ENCODE data around the gene CC2D2A.
"Not testable (repeated sequence)": the region's sequence is repeated elsewhere in the genome, so short reads cannot be mapped to it uniquely, and the experiment has no call there.

Gene CC2D2A

GRCh38 chr4:15470128-15470475 is 420 bp downstream of the CC2D2A start:
- DNase-seq = no peak

GRCh38 chr4:15476396-15476795 is 6.7 kb downstream of the CC2D2A start:
- no peak for DNase-seq

GRCh38 chr4:15478724-15479088 is 9.0 kb downstream of the CC2D2A start:
- no peak for DNase-seq

DNA sequence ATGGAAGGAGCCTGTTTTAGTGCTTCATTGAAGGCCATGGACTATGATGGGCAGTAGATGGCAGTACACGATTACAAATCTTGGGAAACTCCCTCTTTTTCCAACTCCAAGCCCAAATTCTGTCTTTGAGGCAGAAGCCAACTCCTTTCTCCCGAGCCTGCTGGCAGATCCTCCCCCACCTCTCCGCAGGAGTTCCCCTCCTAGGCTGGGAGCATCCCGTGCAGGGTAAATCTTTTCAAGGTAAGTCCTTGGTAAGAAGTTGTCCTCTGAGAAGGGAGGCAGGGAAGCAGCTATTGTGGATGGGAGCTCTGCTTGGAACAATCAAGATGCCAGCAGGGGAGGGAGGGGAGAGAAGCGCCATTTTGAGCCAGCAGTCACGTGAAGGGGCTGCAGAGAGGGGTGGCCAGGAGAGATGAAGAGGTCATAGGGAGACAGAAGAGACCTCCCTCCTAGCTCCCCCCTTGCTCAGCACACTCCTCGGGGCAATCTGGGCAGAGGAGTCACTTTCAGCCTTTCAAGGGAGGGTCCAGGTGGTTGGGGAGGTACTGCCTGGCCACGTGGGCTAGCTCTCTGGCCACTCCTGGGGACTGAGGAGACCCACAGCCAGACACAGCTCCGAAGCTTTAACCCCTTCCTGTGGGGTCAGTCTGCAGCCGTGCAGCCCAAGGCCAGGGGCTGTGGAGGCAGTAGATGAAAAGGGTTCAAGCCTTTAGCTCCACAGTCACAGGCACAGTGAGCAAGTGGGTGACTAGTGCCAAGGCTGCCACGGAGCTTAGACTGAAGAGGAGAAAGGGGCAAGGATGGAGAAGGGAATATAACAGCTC is 9.6 kb downstream of the CC2D2A start:
- peak; percentile 80 for DNase-seq

DNA sequence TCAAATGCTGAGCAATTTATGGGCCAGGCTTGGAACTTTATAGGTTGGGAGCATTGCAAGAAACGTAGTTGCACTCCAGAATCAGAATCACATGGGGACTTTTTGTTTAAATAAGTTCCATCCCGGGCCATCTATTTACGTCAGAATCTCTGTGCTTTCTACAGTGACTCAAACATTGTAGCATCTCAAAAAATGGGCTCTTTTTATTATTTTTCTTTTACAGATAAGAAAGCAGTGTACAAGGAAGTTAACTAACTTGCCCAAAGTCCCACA is 10.2 kb downstream of the CC2D2A start:
- DNase-seq = peak; percentile 15

DNA sequence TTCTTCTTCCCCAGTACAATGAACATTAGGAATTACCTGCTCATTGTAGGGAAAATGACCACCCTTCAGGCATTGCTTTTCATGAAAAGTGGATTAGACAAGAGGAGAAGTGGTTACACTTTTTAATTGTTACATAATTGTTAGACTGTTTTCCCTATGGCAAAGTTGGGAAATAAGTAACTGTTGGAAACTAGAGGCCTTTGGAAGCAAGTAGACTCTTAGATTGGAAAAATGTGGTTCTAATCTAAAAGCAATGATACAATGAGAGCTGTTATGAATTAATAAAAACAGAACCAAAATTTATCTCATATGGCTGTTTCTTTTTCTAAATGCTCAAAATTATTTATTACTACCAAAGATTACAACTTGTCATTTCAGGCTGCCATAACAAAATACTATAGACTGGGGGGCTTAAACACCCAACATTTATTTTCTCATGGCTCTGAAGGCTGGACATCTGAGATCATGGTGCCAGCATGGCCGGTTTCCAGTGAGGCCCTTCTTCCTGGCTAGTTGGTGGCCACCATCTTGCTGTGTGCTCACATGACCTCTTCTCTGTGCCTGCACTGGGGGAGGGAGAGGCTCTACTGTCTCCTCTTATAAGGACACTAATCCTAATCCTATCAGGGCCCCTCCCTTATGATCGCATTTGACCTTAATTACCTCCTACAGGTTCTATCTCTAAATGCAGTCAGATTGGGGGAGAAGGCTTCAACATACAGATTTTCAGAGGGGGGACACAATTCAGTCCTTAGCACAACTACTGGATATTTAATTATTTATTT is 12.5 kb downstream of the CC2D2A start:
- no peak for DNase-seq

- peak; percentile 42 for DNase-seq
Observed at GRCh38 chr4:15482842-15483241, 13.2 kb downstream of the CC2D2A start.

DNA sequence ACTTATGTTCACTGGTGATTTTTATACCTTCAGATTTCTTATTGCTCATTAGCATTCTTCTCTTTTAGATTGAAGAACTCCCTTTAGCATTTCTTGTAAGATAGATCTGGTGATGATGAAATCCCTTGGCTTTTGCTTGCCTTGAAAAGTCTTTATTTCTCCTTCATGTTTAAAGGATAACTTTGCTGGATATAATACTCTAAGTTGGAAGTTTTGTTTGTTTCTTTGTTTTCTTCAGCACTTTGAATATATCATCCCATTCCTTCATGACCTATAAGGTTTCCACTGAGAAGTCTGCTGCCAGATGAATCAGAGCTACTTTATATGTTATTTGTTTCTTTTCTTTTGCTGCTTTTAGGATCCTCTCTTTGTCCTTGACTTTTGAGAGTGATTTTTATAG is 18.5 kb downstream of the CC2D2A start:
- DNase-seq = no peak

DNA sequence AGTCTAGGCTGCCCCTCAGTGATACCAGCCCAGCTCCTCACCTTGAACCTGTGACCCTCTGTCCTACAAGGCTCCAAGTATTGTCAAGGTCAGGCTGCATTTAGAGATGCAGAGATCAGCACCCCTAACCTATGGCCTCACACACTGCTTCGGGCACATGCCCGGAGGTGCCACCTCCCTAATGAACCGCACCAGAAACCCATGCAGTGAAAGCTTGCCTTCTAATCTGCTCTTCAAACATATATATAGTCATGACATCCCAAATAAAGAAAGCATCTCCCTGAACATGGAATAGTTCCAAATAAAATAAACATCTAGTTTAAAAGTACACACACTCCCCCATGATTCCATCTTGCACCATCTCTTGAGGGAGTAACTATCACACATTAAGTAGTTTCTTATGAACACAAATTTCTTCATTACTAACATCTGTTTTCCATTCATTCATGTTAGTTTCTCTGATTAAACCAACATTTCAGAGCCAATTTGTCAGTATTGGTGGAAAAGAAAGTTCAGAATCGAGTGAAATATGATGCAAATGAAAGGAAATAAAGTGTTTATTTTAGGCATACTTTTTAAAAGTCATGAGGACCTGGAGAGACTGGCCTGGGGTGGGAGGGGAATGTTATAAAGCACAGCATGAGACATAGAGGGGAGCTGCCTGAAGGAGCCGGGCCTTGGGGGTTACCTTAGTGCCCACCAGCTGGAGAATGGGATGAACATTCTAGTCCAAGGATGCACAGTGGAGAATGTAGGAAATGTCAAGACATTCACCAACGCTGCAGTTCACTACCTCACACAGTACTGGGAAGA is 19.2 kb downstream of the CC2D2A start:
- DNase-seq = no peak

DNA sequence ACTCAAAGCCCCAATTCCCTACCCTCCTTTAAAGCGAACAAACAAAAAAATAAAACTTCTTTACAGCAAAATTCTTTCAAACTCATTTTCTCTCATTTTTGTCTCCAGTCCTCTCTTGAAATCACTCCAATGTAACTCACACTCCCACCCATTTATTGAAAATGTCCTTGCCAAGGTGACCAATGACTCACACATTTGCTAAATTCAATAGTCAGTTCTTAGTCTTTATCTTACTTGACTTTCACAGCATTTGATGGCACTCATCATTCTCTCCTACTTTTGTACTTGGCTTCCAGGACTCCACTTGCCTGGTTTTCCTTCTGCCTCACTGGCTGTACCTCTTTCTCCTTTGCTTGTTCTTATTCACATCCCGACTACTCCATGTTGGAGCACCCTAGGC is 19.9 kb downstream of the CC2D2A start:
- no peak for DNase-seq

DNA sequence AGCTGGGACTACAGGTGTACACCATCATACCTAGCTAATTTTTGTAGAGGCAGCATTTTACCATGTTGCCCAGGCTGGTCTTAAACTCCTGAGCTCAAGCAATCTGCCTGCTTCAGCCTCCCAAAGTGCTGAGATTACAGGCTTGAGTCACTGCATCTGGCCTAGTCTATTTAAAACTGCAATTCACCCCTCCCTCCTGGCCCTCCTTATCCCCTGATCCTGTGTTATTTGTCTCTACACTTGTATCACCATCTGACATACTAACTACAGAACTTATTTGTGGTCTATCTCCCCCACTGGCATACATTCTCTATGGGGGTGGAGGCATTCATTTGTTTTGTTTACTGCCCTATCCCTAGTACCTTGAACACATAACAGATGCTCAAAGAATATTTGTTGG is 23.7 kb downstream of the CC2D2A start:
- no peak for DNase-seq

DNA sequence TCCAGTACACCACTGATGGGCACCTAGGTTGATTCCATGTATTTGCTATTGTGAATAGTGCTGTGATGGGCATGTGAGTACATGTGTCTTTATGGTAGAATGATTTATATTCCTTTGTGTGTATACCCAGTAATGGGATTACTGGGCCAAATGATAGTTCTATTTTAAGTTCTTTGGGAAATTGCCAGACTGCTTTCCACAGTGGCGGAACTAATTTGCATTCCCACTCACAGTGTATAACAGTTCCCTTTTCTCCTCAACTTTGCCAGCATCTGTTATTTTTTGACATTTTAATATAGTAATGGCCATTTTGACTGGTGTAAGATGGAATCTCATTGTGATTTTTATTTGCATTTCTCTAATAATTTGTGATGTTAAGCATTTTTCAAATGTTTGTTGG is 25.9 kb downstream of the CC2D2A start:
- DNase-seq = no peak

- DNase-seq = no peak
Observed at GRCh38 chr4:15498356-15498755, 28.7 kb downstream of the CC2D2A start.

GRCh38 chr4:15500701-15501100 is 31.0 kb downstream of the CC2D2A start:
- no peak for DNase-seq

DNA sequence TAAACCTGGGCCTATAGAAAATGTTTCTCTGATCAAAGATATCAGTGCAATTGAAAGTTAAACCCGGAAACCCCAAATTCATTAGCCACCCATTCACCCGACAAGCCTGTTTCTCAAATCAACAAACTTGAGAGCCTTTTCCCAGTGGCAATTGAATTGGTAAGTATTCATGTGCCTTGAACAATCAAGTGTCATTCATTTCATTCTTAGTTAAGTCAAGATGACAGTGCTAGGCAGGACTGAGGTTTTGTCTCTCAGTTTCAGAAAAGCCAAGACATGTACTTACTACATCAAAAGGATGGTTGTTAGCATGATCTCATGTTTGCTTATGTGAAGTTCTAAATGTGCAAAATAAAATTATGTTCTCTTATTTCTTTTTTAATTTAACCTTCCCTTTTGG is 32.3 kb downstream of the CC2D2A start:
- DNase-seq = no peak

GRCh38 chr4:15502384-15502783 is 32.7 kb downstream of the CC2D2A start:
- no peak for DNase-seq

DNA sequence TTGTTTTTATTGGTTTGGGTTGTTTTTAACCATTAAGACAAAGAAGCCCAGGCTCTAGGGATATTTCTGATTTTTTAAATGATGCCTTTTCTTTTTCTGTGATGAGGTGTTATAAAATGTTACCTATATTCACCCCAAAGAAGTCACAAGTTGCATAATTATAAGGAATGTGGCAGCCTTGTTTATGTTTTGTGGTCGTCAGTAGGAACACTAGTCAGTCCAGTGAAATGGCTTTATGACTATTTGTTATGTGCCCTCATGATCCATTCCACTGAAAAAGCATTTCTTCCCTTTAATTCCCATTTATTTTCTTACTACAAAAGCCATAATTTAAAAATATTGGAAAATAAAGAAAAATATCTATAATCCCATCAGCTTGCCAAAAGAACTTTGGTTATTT is 34.4 kb downstream of the CC2D2A start:
- no peak for DNase-seq

GRCh38 chr4:15506464-15506863 is 36.8 kb downstream of the CC2D2A start:
- DNase-seq = no peak

GRCh38 chr4:15507679-15508078 is 38.0 kb downstream of the CC2D2A start:
- no peak for DNase-seq

- no peak for DNase-seq
Observed at GRCh38 chr4:15510961-15511360, 41.3 kb downstream of the CC2D2A start.

GRCh38 chr4:15513545-15513944 is 43.9 kb downstream of the CC2D2A start:
- peak; percentile 11 for DNase-seq

GRCh38 chr4:15515106-15515505 is 45.4 kb downstream of the CC2D2A start:
- no peak for DNase-seq

- no peak for DNase-seq
Observed at GRCh38 chr4:15516494-15516893, 46.8 kb downstream of the CC2D2A start.

DNA sequence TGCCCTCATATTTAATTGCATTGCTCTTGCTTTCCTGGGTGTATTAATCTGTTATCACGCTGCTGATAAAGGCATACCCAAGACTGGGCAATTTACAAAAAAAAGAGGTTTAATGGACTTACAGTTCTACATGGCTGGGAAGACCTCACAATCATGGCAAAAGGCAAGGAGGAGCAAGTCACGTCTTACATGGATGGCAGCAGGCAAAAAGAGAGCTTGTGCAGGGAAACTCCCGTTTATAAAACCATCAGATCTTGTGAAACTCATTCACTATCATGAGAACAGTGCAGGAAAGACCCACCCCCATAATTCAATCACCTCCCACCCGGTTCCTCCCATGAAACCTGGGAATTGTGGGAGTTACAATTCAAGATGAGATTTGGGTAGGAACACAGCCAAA is 48.0 kb downstream of the CC2D2A start:
- not testable (repeated sequence) for DNase-seq
